ENCODE results near the gene MEAK7. TPM values are rescaled to one million over a fixed set of nuclear protein-coding genes. Genes with fewer than 3 reads are reported as not detected.

MEAK7 gene
- total RNA-seq, 3 donors from 2014 or later, result 2.2 to 2.7 (median 2.4) TPM

GRCh38 chr16:84541999-84542817, 37.7 kb upstream of the MEAK7 start:
- Mint-ChIP-seq H3K4me3 (no peak overlapping the region), H3K9me3 (no peaks in the 10 kb centered on the region), H3K36me3 (ENCODE audit: insufficient read depth) (no peaks in the 10 kb centered on the region), H3K4me1 (ENCODE audit: low read depth) (peaks cover 23% of the 10 kb centered on the region), H3K27me3 (ENCODE audit: low read depth) (no peaks in the 10 kb centered on the region)
- DNase-seq (no peak), ATAC-seq (no peak)

- no peaks in the 10 kb centered on the region for H3K36me3 Mint-ChIP-seq (ENCODE audit: insufficient read depth)
- ATAC-seq, result no peak
These were observed 35.7 kb upstream of the MEAK7 start for GRCh38 chr16:84540194-84540593.

GRCh38 chr16:84538222-84538840, 33.9 kb upstream of the MEAK7 start:
- Mint-ChIP-seq H3K9me3 (no peaks in the 10 kb centered on the region), H3K36me3 (ENCODE audit: insufficient read depth) (no peaks in the 10 kb centered on the region), H3K4me1 (ENCODE audit: low read depth) (no peaks in the 10 kb centered on the region), H3K4me3 (no peak overlapping the region), H3K27me3 (ENCODE audit: low read depth) (no peaks in the 10 kb centered on the region)
- ATAC-seq (no peak), DNase-seq (no peak)

More at GRCh38 chr16:84540194-84540593, 35.7 kb upstream of the MEAK7 start:
- Mint-ChIP-seq H3K4me1 (ENCODE audit: low read depth) (peaks cover 12% of the 10 kb centered on the region), H3K9me3 (no peaks in the 10 kb centered on the region), H3K27me3 (ENCODE audit: low read depth) (no peaks in the 10 kb centered on the region), H3K4me3 (no peak overlapping the region)
- no peak for DNase-seq

- Mint-ChIP-seq H3K36me3 (ENCODE audit: insufficient read depth) (no peaks in the 10 kb centered on the region), H3K4me3 (no peak overlapping the region), H3K9me3 (no peaks in the 10 kb centered on the region)
These were observed 33.2 kb upstream of the MEAK7 start for GRCh38 chr16:84537491-84538151.

GRCh38 chr16:84535851-84536250, 31.4 kb upstream of the MEAK7 start:
- H3K4me1 Mint-ChIP-seq (ENCODE audit: low read depth), result peaks cover 5% of the 10 kb centered on the region
- no peak for ATAC-seq
- no peaks in the 10 kb centered on the region for H3K36me3 Mint-ChIP-seq (ENCODE audit: insufficient read depth)
- H3K4me3 Mint-ChIP-seq, result no peak overlapping the region
- H3K27me3 Mint-ChIP-seq (ENCODE audit: low read depth), result no peaks in the 10 kb centered on the region
- no peak for DNase-seq
- no peaks in the 10 kb centered on the region for H3K9me3 Mint-ChIP-seq

More at GRCh38 chr16:84537491-84538151, 33.2 kb upstream of the MEAK7 start:
- no peaks in the 10 kb centered on the region for H3K4me1 Mint-ChIP-seq (ENCODE audit: low read depth)
- no peaks in the 10 kb centered on the region for H3K27me3 Mint-ChIP-seq (ENCODE audit: low read depth)
- DNase-seq, result no peak
- ATAC-seq, result no peak

- H3K4me3 Mint-ChIP-seq, result no peak overlapping the region
- ATAC-seq (no peak), DNase-seq (no peak)
- H3K27me3 Mint-ChIP-seq (ENCODE audit: low read depth), result no peaks in the 10 kb centered on the region
- no peaks in the 10 kb centered on the region for H3K9me3 Mint-ChIP-seq
- peaks cover 5% of the 10 kb centered on the region for H3K4me1 Mint-ChIP-seq (ENCODE audit: low read depth)
- no peaks in the 10 kb centered on the region for H3K36me3 Mint-ChIP-seq (ENCODE audit: insufficient read depth)
These were observed 30.9 kb upstream of the MEAK7 start for GRCh38 chr16:84535408-84535807.

- ATAC-seq (no peak), DNase-seq (no peak)
- Mint-ChIP-seq H3K4me3 (no peak overlapping the region), H3K9me3 (no peaks in the 10 kb centered on the region), H3K36me3 (ENCODE audit: insufficient read depth) (no peaks in the 10 kb centered on the region), H3K27me3 (ENCODE audit: low read depth) (no peaks in the 10 kb centered on the region), H3K4me1 (ENCODE audit: low read depth) (peaks cover 5% of the 10 kb centered on the region)
These were observed 30.4 kb upstream of the MEAK7 start for GRCh38 chr16:84534815-84535214.

GRCh38 chr16:84532855-84533486, 28.5 kb upstream of the MEAK7 start:
- no peak for ATAC-seq
- Mint-ChIP-seq H3K36me3 (ENCODE audit: insufficient read depth) (no peaks in the 10 kb centered on the region), H3K9me3 (no peaks in the 10 kb centered on the region), H3K4me3 (no peak overlapping the region), H3K27me3 (ENCODE audit: low read depth) (no peaks in the 10 kb centered on the region), H3K4me1 (ENCODE audit: low read depth) (peaks cover 5% of the 10 kb centered on the region)
- DNase-seq, result no peak

GRCh38 chr16:84532291-84532724, 27.8 kb upstream of the MEAK7 start:
- H3K4me1 Mint-ChIP-seq (ENCODE audit: low read depth), result peaks cover 5% of the 10 kb centered on the region
- H3K27me3 Mint-ChIP-seq (ENCODE audit: low read depth), result no peaks in the 10 kb centered on the region
- DNase-seq (no peak), ATAC-seq (no peak)
- H3K9me3 Mint-ChIP-seq, result no peaks in the 10 kb centered on the region
- H3K4me3 Mint-ChIP-seq, result no peak overlapping the region
- H3K36me3 Mint-ChIP-seq (ENCODE audit: insufficient read depth), result no peaks in the 10 kb centered on the region

GRCh38 chr16:84531671-84532111, 27.2 kb upstream of the MEAK7 start:
- Mint-ChIP-seq H3K36me3 (ENCODE audit: insufficient read depth) (no peaks in the 10 kb centered on the region), H3K4me3 (no peak overlapping the region), H3K9me3 (no peaks in the 10 kb centered on the region), H3K4me1 (ENCODE audit: low read depth) (peaks cover 5% of the 10 kb centered on the region), H3K27me3 (ENCODE audit: low read depth) (no peaks in the 10 kb centered on the region)
- ATAC-seq (no peak), DNase-seq (no peak)

GRCh38 chr16:84530590-84530989, 26.1 kb upstream of the MEAK7 start:
- Mint-ChIP-seq H3K4me1 (ENCODE audit: low read depth) (peaks cover 5% of the 10 kb centered on the region), H3K36me3 (ENCODE audit: insufficient read depth) (no peaks in the 10 kb centered on the region), H3K9me3 (no peaks in the 10 kb centered on the region), H3K27me3 (ENCODE audit: low read depth) (no peaks in the 10 kb centered on the region), H3K4me3 (no peak overlapping the region)
- ATAC-seq (no peak), DNase-seq (no peak)

- Mint-ChIP-seq H3K9me3 (no peaks in the 10 kb centered on the region), H3K4me3 (no peak overlapping the region), H3K36me3 (ENCODE audit: insufficient read depth) (no peaks in the 10 kb centered on the region), H3K27me3 (ENCODE audit: low read depth) (no peaks in the 10 kb centered on the region), H3K4me1 (ENCODE audit: low read depth) (peaks cover 5% of the 10 kb centered on the region)
- DNase-seq (no peak), ATAC-seq (no peak)
These were observed 25.1 kb upstream of the MEAK7 start for GRCh38 chr16:84529607-84530006.

- DNase-seq (no peak), ATAC-seq (no peak)
- Mint-ChIP-seq H3K36me3 (ENCODE audit: insufficient read depth) (no peaks in the 10 kb centered on the region), H3K4me3 (no peak overlapping the region), H3K4me1 (ENCODE audit: low read depth) (peaks cover 5% of the 10 kb centered on the region), H3K27me3 (ENCODE audit: low read depth) (no peaks in the 10 kb centered on the region), H3K9me3 (no peaks in the 10 kb centered on the region)
These were observed 23.9 kb upstream of the MEAK7 start for GRCh38 chr16:84528322-84528721.

- no peak for ATAC-seq
- DNase-seq, result no peak
- Mint-ChIP-seq H3K9me3 (no peaks in the 10 kb centered on the region), H3K36me3 (ENCODE audit: insufficient read depth) (no peaks in the 10 kb centered on the region), H3K4me1 (ENCODE audit: low read depth) (peaks cover 5% of the 10 kb centered on the region), H3K27me3 (ENCODE audit: low read depth) (no peaks in the 10 kb centered on the region), H3K4me3 (no peak overlapping the region)
These were observed 23.2 kb upstream of the MEAK7 start for GRCh38 chr16:84527532-84528269.

Measured in activated T-cell treated with anti-CD3 and anti-CD28 coated beads, Interleukin-2, amount 50 U/mL, for 4 hours (primary cell).